ENCODE data around the gene CCDC12. TPM values are rescaled to one million over a fixed set of nuclear protein-coding genes. Genes with fewer than 3 reads are reported as not detected.
"Not testable (repeated sequence)": the region's sequence is repeated elsewhere in the genome, so short reads cannot be mapped to it uniquely, and the experiment has no call there.

Gene CCDC12
- total RNA-seq, 2 experiments from 2014 or later, result 58.6 to 60.0 TPM

DNA sequence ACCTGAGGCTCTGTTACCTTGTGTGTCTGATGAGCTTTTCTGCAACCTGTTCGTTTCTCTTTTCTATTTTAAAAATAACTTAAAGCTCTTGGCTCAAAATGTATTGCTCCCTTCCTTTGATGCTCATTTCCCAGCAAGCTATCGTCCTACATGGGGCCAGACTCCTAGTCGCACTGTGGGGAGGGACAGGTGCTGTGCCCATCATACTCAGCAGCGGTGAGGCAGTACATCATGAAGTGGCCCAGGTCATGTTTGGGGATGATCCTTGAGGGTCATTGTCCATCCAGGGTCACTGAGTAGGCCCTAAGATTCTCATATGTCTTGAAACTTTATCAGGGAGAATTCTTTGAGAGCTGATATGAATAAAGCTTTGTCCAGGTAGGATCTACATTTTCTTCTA, 57.9 kb downstream of the CCDC12 start:
- H3K9me3 Mint-ChIP-seq, result peaks cover 2% of the 10 kb centered on the region
- no peaks in the 10 kb centered on the region for H3K27me3 Mint-ChIP-seq
- POLR2A ChIA-PET, result no interaction called here
- no peak for DNase-seq
- H3K36me3 Mint-ChIP-seq, result peaks cover 46% of the 10 kb centered on the region
- peaks cover 19% of the 10 kb centered on the region for H3K4me1 Mint-ChIP-seq
- ATAC-seq (ENCODE audit: low read depth), result no peak
- no peak overlapping the region for H3K4me3 Mint-ChIP-seq
- no peak overlapping the region for H3K27ac Mint-ChIP-seq

DNA sequence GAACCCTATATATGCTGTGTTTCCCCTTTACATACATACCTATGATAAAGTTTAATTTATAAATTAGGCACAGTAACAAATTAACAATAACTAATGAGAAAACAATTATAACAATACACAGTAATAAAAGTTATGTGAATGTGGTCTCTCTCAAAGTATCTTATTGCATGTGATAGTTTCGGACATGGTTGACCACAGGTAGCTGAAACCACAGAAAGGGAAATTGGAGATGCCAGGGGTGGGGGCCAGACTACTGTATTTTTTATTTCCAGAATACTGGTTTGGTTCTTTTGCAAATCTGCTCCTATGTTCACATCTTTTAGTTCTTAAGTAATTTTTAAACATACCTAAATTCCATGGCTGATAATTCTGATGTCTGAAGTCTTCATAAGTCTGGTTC, 58.3 kb downstream of the CCDC12 start:
- POLR2A ChIA-PET, result no interaction called here
- no peak overlapping the region for H3K4me3 Mint-ChIP-seq
- H3K4me1 Mint-ChIP-seq, result peaks cover 20% of the 10 kb centered on the region
- no peaks in the 10 kb centered on the region for H3K27me3 Mint-ChIP-seq
- peaks cover 43% of the 10 kb centered on the region for H3K36me3 Mint-ChIP-seq
- no peak overlapping the region for H3K27ac Mint-ChIP-seq
- peaks cover 2% of the 10 kb centered on the region for H3K9me3 Mint-ChIP-seq
- DNase-seq (no peak), ATAC-seq (ENCODE audit: low read depth) (no peak)

DNA sequence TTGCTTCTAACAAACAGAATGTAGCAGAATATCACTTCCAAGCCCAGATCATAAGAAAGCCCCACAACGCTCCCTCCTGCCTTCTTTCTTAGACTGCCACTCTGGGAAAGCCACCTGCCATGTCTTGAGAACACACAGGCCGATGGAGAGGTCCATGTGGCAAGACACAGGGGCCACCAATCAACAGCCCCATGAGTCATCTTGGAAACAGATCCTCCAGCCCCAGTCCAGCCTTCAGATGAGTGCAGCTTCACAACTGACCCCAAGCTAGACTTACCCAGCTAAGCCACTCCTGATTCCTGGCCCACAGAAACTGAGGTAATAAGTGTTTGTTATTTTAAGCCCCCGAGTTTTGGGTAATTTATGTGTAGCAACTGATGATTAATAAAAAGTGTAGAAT, 59.3 kb downstream of the CCDC12 start:
- H3K36me3 Mint-ChIP-seq, result peaks cover 42% of the 10 kb centered on the region
- H3K9me3 Mint-ChIP-seq, result peaks cover 2% of the 10 kb centered on the region
- H3K27ac Mint-ChIP-seq, result no peak overlapping the region
- ATAC-seq (ENCODE audit: low read depth), result no peak
- H3K4me1 Mint-ChIP-seq, result peaks cover 18% of the 10 kb centered on the region
- peak; percentile 2 for DNase-seq
- H3K27me3 Mint-ChIP-seq, result no peaks in the 10 kb centered on the region
- POLR2A ChIA-PET, result no interaction called here
- H3K4me3 Mint-ChIP-seq, result no peak overlapping the region

DNA sequence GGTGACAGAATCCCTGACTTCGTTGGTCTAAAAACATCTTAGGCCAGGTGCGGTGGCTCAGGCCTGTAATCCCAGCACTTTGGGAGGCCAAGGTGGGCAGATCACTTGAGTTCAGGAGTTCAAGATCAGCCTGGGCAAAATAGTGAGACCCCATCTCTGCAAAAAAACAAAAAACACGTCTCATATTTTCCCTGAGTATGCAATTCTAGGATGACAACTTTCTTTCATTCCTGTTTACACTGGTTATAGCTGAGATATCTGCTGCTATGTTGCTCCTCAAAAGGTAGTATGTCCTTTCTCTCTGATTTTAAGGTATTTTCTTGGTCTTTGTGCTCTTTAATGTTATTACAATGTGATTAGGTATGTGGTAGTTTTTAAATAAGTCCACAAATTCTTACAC, 59.7 kb downstream of the CCDC12 start:
- POLR2A ChIA-PET, result no interaction called here
- ATAC-seq (ENCODE audit: low read depth), result no peak
- H3K4me1 Mint-ChIP-seq, result peaks cover 18% of the 10 kb centered on the region
- H3K27me3 Mint-ChIP-seq, result no peaks in the 10 kb centered on the region
- H3K36me3 Mint-ChIP-seq, result peaks cover 42% of the 10 kb centered on the region
- no peak overlapping the region for H3K4me3 Mint-ChIP-seq
- DNase-seq, result peak; percentile 2
- no peak overlapping the region for H3K27ac Mint-ChIP-seq
- peaks cover 2% of the 10 kb centered on the region for H3K9me3 Mint-ChIP-seq

DNA sequence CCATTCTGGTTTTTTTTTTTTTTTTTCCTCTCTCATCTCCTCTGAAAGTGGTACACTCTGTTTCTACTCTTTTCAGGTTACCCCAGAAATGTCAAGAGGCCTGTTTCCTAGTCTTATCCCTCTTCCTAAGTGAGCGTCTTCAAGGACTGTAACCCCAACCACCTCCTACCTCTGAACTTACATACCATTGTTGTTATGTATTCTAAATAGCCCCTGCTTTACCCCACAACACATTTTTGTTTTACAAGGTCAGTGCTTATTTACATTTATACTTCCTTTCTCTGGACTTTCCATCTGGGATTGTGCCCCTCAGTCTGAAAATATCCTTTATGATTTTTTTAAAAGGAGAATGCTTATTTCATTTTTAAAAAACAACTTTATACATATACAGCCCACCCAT, 60.3 kb downstream of the CCDC12 start:
- Mint-ChIP-seq H3K27ac (peak overlapping the region; percentile 20), H3K9me3 (peaks cover 2% of the 10 kb centered on the region), H3K4me3 (no peak overlapping the region), H3K36me3 (peaks cover 42% of the 10 kb centered on the region), H3K27me3 (no peaks in the 10 kb centered on the region), H3K4me1 (peaks cover 18% of the 10 kb centered on the region)
- no peak for ATAC-seq (ENCODE audit: low read depth)
- POLR2A ChIA-PET, result no interaction called here
- DNase-seq, result no peak

DNA sequence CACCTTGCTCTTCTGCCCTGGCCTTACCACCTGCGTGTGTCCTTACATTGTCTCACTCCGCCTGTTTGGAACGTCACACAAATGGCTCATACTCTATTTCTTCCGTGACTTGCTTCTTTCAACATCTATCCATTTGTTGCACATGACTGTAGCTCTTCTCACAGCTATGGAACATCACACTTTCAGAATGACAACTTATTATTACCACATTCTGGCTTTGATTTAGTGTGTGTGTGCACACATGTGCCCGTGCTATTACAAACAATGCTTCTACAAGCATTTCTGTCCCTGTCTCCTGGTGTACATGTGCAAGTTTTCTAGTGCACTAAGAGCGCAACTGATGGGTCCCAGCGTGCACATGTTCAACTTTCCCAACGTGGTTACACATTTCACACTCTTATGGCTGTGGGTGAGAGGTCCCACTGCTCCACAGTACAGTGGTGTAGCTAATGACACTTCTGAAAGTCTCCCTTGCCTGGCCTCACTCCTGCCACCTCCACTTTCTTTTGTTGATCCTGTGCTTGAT, 61.2 kb downstream of the CCDC12 start:
- ATAC-seq (ENCODE audit: low read depth), result no peak
- peak; percentile 7 for DNase-seq

DNA sequence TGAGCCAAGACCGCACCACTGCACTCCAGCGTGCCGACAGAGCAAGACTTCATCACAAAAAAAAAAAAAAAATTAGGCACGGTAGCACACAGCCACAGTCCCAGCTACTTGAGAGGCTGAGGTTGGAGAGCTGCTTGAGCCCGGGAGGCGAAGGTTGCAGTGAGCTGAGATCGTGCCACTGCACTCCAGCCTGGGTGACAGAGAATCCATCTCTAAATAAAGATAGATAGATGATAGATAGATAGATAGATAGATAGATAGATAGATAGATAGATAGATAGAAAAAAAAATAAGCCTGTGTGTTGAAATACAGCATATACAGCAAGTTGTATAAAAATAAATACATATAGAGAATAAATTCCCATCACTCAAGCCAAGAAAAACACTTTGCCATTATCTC, 61.7 kb downstream of the CCDC12 start:
- no peak overlapping the region for H3K27ac Mint-ChIP-seq
- peaks cover 17% of the 10 kb centered on the region for H3K4me1 Mint-ChIP-seq
- DNase-seq (no peak), ATAC-seq (ENCODE audit: low read depth) (no peak)
- H3K36me3 Mint-ChIP-seq, result peaks cover 37% of the 10 kb centered on the region
- no peaks in the 10 kb centered on the region for H3K27me3 Mint-ChIP-seq
- H3K4me3 Mint-ChIP-seq, result no peak overlapping the region
- POLR2A ChIA-PET, result interaction anchor here (0.6 to 0.7 kb wide), 2 partner anchors 15 to 158 kb away, joined by 3 to 8 read pairs; no protein-coding TSS in a partner anchor
- H3K9me3 Mint-ChIP-seq, result peaks cover 2% of the 10 kb centered on the region

More for the DNA sequence above, 61.2 kb downstream of the CCDC12 start:
- Mint-ChIP-seq H3K4me1 (peaks cover 18% of the 10 kb centered on the region), H3K27ac (no peak overlapping the region), H3K36me3 (peaks cover 42% of the 10 kb centered on the region), H3K9me3 (peaks cover 2% of the 10 kb centered on the region), H3K4me3 (no peak overlapping the region), H3K27me3 (no peaks in the 10 kb centered on the region)
- POLR2A ChIA-PET, result interaction anchor here (0.7 kb wide), 1 partner anchor 157 kb away, joined by 3 read pairs; no protein-coding TSS in a partner anchor

DNA sequence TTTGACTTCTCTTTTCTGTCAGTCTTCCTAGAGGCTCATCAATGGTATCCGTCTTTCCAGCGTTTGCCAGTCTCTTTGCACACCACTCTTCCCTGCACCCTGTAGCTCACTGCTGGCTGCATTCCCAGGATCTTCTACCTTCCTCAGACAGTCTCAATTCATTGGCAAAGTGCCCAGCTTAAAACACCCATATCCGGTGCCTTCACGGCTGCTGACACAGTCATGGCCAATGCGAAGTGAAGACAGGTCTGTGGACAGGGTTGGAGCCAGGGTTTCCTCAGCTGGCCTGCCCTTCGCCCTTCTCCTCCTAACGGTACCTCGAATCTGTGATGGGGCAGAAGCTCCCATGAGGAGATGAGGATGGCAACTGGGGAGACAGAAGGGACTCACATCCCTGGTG, 62.9 kb downstream of the CCDC12 start:
- Mint-ChIP-seq H3K27ac (no peak overlapping the region), H3K4me3 (no peak overlapping the region), H3K4me1 (peaks cover 17% of the 10 kb centered on the region), H3K9me3 (peaks cover 2% of the 10 kb centered on the region), H3K27me3 (no peaks in the 10 kb centered on the region), H3K36me3 (peaks cover 28% of the 10 kb centered on the region)
- POLR2A ChIA-PET, result no interaction called here
- DNase-seq, result peak; percentile 22
- no peak for ATAC-seq (ENCODE audit: low read depth)

DNA sequence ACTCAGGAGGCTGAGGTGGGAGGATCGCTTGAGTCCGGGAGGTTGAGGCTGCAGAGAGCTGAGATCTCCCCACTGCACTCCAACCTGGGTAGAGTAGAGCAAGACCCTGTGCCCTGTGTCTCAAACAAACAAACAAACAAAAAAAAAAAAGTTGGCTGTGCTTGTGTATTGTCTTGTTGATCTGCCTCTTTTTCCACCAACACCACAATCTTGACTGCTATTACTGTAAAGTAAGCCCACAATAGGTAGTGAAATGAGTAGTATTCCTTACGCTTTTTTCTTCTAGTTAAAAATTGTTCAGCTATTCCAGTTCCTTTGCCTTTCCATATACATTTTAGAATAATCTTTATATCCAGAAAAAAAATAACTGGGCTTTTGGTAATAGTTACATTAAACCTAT, 63.6 kb downstream of the CCDC12 start:
- POLR2A ChIA-PET, result no interaction called here
- Mint-ChIP-seq H3K27ac (no peak overlapping the region), H3K36me3 (peaks cover 21% of the 10 kb centered on the region), H3K4me3 (no peak overlapping the region), H3K27me3 (no peaks in the 10 kb centered on the region), H3K4me1 (peaks cover 14% of the 10 kb centered on the region), H3K9me3 (peaks cover 2% of the 10 kb centered on the region)
- ATAC-seq (ENCODE audit: low read depth) (no peak), DNase-seq (no peak)

DNA sequence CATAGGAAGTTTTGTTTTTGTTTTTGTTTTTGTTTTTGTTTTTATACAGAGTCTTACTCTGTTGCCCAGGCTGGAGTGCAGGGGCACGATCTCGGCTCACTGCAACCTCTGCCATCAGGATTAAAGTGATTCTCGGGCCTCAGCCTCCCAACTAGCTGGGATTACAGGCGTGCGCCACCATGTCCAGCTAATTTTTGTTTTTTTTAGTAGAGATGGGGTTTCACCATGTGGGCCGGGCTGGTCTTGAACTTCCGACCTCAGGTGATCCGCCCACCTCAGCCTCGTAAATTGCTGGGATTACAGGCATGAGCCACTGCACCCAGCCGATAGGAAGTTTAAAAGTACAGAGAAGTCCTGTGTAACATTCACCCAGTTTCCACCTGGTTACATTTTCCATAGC, 65.6 kb downstream of the CCDC12 start:
- POLR2A ChIA-PET, result interaction anchor here (1.1 kb wide), 1 partner anchor 65 kb away, joined by 3 read pairs; no protein-coding TSS in a partner anchor
- not testable (repeated sequence) for H3K9me3 Mint-ChIP-seq; ATAC-seq (ENCODE audit: low read depth); H3K27me3 Mint-ChIP-seq; H3K27ac Mint-ChIP-seq; H3K36me3 Mint-ChIP-seq; H3K4me3 Mint-ChIP-seq; DNase-seq
- H3K4me1 Mint-ChIP-seq, result peaks cover 11% of the 10 kb centered on the region

DNA sequence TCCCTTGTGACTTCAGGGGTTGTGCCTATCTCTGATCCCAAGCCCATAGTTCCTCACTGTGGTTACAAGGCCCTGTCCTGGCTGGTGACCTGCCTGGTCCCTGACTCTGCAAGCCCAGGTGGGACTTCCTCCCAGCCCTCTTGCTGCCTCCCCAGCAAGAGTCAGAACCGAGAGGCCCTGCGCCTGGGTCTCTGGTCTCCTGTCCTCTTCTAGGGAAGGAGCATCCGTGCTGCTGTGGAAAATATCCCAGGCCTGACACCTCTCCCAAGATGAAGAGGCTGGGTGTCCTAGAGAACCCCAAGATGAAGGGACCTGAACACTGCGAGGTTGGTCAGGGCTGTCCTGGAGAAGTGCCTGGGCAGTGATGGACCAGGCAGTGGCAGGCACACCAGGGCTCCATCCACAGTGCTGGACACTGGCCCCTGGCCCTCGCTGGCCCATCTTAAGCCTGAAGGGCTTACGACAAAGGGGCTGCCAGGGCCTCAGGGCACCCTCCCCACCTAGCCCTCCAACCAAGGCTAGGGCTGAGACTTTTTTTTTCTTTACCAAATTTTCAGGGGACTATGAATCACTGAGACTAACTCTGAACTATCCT, 66.3 kb downstream of the CCDC12 start:
- Mint-ChIP-seq H3K9me3 (no peaks in the 10 kb centered on the region), H3K27me3 (no peaks in the 10 kb centered on the region), H3K4me3 (no peak overlapping the region), H3K27ac (no peak overlapping the region), H3K4me1 (peaks cover 9% of the 10 kb centered on the region), H3K36me3 (peaks cover 4% of the 10 kb centered on the region)
- peak; percentile 21 for DNase-seq
- no peak for ATAC-seq (ENCODE audit: low read depth)
- POLR2A ChIA-PET, result no interaction called here

DNA sequence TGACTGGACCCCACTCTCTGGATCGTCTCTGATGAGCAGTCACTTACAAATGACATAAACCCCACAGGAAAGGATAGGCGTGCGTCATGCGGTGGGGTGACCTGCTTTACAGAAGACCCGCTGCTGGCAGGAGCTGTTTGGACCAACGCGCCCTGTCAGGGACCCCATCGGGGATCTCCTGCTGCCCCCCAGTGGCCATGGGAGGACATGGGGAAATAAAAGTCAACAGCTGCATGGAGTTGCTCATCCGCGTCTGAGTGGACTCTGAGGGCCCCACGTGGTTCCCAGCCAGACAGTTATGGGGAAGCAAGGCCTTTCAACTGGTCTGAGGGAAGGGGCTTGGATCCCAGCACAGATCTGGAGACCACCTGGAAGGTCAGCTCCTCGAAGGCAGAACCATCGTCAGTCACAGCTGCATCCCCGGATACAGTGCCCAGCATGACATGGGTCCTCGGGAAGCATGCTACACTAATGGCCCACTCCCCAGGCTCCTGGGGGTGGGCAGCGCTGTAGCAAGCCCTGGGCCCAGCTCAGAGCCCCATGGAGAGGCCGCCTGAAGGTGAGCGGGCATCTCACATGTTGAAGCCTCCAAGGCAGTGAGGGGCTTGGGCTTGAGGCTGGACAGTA, 66.9 kb downstream of the CCDC12 start:
- peaks cover 2% of the 10 kb centered on the region for H3K36me3 Mint-ChIP-seq
- no peaks in the 10 kb centered on the region for H3K9me3 Mint-ChIP-seq
- DNase-seq, result peak; percentile 81
- peaks cover 8% of the 10 kb centered on the region for H3K4me1 Mint-ChIP-seq
- H3K4me3 Mint-ChIP-seq, result no peak overlapping the region
- POLR2A ChIA-PET, result no interaction called here
- H3K27ac Mint-ChIP-seq, result peak overlapping the region; percentile 14
- no peaks in the 10 kb centered on the region for H3K27me3 Mint-ChIP-seq
- ATAC-seq (ENCODE audit: low read depth), result peak; percentile 80

DNA sequence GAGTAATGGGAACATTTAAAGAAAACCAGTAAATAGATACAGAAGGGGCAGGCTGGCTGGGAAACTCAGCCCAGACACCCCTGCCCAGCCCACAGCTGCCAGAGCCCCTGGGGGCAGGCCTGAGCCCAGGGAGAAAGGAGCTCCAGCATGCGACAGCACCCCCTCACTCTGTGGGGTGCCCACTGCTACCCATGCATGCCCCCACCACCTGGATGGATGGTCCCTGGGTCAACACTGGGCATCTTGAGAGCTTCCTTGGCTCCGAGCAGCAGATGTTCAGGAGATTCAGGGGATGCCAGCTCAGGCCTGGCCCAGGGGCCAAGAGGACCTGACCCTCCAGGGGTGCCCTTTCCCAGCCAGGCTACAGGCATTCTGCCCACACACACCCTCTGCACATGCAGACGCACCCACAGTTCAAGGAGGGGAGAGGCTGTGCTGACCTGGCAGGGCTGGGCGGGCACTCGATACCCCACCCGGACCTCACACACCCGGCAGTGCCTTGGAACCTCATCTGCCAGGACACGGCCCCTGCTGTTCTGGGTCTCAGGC, 67.5 kb downstream of the CCDC12 start:
- Mint-ChIP-seq H3K27ac (no peak overlapping the region), H3K4me1 (peaks cover 8% of the 10 kb centered on the region)
- peak; percentile 8 for ATAC-seq (ENCODE audit: low read depth)

More for the DNA sequence above, 67.5 kb downstream of the CCDC12 start:
- Mint-ChIP-seq H3K9me3 (no peaks in the 10 kb centered on the region), H3K27me3 (no peaks in the 10 kb centered on the region), H3K36me3 (peaks cover 2% of the 10 kb centered on the region), H3K4me3 (no peak overlapping the region)
- no peak for DNase-seq
- POLR2A ChIA-PET, result no interaction called here

Measured in activated naive CD8-positive, alpha-beta T cell treated with anti-CD3 and anti-CD28 coated beads, Interleukin-2, amount 10 ng/mL, durations not matched to agents 7 days and 5 days (primary cell).